K562 (cell line): ENCODE results near the gene NOSIP. TPM values are rescaled to one million over a fixed set of nuclear protein-coding genes. Genes with fewer than 3 reads are reported as not detected.

Source experiments
- FOXM1 ChIP-seq, 2 experiments: fragments of 450-650 bp in 1 of 2; sonication (generic) in 1 of 2; formaldehyde crosslinking in 1 of 2; IDR thresholded peaks; 2 replicates each; pipeline versions ENCODE4 v1.6.1 to v1.9.0; 2017 to 2022; ENCODE audit warnings: low read depth in 2 of 2, mild to moderate bottlenecking in 2 of 2, missing genetic modification reagents in 1 of 2, moderate library complexity in 1 of 2
- LCOR ChIP-seq: sonication (generic); formaldehyde crosslinking; IDR thresholded peaks from 2 replicates; pipeline ENCODE4 v1.8.0; 2022; ENCODE audit warnings: mild to moderate bottlenecking, missing genetic modification reagents
- MCM2 ChIP-seq: fragments of 450-650 bp; IDR thresholded peaks from 2 replicates; pipeline ENCODE4 v1.6.1; 2017; ENCODE audit warnings: low read depth, mild to moderate bottlenecking
- MYBL2 ChIP-seq, 2 experiments: fragments of 450-650 bp in 1 of 2; sonication (generic) in 1 of 2; formaldehyde crosslinking in 1 of 2; IDR thresholded peaks; 2 replicates each; pipeline versions ENCODE4 v1.6.1 to v1.8.1; 2017 to 2022; ENCODE audit warnings: borderline replicate concordance in 1 of 2, inconsistent platforms in 1 of 2, low read depth in 1 of 2, mild to moderate bottlenecking in 1 of 2, missing genetic modification reagents in 1 of 2, moderate library complexity in 1 of 2
- SUPT5H ChIP-seq: fragments of 450-650 bp; IDR thresholded peaks from 2 replicates; pipeline ENCODE4 v1.6.1; 2016
- TCF7L2 ChIP-seq: fragments of 150-350 bp; IDR thresholded peaks from 2 replicates; pipeline ENCODE4 v1.6.1; 2016; ENCODE audit warnings: low read depth, mild to moderate bottlenecking, low read length, moderate library complexity
- TFAM ChIP-seq: fragments of 250-450 bp; sonication (Bioruptor Pico); conservative IDR thresholded peaks from 2 replicates; pipeline ENCODE4 v1.5.0; 2021; ENCODE audit warnings: mild to moderate bottlenecking, moderate library complexity
- ZNF140 ChIP-seq: fragments of 250-450 bp; sonication (Bioruptor Pico); IDR thresholded peaks from 2 replicates; pipeline ENCODE4 v1.8.0; 2021; ENCODE audit warnings: moderate library complexity, mild to moderate bottlenecking, inconsistent platforms
- polyA plus RNA-seq, 8 experiments: library from polyadenylated mRNA; depleted of rRNA in 4 of 8; stranded (reverse) in 5 of 8; unstranded in 3 of 8; fragments of >200 nt; fragmentation: Nextera tagmentation in 2 of 8; fragmentation: Illumina TruSeq in 1 of 8; extraction: Ambion mirVana in 2 of 8; extraction: Trizol in 1 of 8; gene quantifications; 2 replicates each; pipeline versions ENCODE4 v1.2.1 to v1.2.3, GENCODE V29; 2011 to 2014; ENCODE audit warnings: inconsistent platforms in 1 of 8, missing spikeins in 1 of 8
- total RNA-seq, 7 experiments: library from RNA; depleted of rRNA in 6 of 7; stranded (reverse); fragments of >200 nt in 6 of 7; fragmentation: Illumina TruSeq in 2 of 7; extraction: Trizol in 2 of 7; gene quantifications; 2 replicates each; pipeline versions ENCODE4 v1.2.1 to v1.2.3, GENCODE V29; 2011 to 2021; ENCODE audit warnings: low replicate concordance in 1 of 7
- TF ChIP-seq, protein P1 (sequence below): fragments of 450-650 bp; IDR thresholded peaks from 2 replicates; pipeline ENCODE4 v1.6.1; 2016; ENCODE audit warnings: mild to moderate bottlenecking
- TF ChIP-seq, protein P2 (sequence below): sonication (generic); formaldehyde crosslinking; IDR thresholded peaks from 2 replicates; pipeline ENCODE4 v1.8.0; 2022; ENCODE audit warnings: mild to moderate bottlenecking, missing genetic modification reagents
- TF ChIP-seq, protein P3 (sequence below): fragments of 450-650 bp; formaldehyde crosslinking; IDR thresholded peaks from 2 replicates; pipeline ENCODE4 v1.4.0; 2020; ENCODE audit warnings: mild to moderate bottlenecking, moderate library complexity

The NOSIP gene
- total and polyA plus RNA-seq, 9 of the 15 experiments (the other 6 are each of a cell fraction or from before 2014, with no cell fraction given), result 14.4 to 153 (median 79.9) TPM

DNA sequence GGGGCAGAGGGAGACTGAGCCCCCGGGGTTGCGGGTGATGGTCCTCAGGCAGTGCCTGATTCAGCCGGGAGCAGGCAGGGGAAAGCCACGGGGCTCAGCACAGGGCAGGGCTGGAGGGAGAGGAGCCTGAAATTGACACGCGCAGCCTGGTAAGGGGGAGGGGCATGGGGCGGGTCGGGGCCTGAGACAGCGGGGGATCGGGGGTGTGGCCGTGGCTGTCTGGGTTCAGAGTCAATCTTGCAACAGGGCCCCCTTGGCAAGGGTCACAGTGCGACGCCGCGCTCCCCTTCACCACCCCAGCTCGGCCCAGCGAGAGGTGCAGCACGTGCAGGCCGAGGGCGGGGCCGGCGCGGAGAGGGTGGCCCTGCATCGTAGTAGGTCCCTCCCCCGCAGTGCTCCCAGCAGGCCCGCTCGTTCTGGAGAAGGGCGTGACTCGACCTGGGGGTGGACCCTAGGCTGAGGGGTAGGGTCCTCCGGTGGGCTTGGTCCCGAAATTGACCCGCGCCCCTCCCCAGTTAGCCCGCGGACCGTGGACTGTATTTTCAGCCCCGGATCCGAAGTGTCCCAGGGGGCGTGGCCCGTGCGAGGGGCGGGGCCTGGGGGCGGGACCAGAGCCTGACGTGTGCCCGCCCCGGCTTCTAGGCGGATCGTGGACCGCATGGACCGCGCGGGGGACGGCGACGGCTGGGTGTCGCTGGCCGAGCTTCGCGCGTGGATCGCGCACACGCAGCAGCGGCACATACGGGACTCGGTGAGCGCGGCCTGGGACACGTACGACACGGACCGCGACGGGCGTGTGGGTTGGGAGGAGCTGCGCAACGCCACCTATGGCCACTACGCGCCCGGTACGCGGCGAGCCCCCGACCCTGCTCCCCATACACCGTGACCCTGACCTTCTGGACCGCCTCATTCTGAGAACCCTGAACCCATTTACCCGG lies 46.5 kb downstream of the NOSIP start (continued):
- TF ChIP-seq, protein P1, sequence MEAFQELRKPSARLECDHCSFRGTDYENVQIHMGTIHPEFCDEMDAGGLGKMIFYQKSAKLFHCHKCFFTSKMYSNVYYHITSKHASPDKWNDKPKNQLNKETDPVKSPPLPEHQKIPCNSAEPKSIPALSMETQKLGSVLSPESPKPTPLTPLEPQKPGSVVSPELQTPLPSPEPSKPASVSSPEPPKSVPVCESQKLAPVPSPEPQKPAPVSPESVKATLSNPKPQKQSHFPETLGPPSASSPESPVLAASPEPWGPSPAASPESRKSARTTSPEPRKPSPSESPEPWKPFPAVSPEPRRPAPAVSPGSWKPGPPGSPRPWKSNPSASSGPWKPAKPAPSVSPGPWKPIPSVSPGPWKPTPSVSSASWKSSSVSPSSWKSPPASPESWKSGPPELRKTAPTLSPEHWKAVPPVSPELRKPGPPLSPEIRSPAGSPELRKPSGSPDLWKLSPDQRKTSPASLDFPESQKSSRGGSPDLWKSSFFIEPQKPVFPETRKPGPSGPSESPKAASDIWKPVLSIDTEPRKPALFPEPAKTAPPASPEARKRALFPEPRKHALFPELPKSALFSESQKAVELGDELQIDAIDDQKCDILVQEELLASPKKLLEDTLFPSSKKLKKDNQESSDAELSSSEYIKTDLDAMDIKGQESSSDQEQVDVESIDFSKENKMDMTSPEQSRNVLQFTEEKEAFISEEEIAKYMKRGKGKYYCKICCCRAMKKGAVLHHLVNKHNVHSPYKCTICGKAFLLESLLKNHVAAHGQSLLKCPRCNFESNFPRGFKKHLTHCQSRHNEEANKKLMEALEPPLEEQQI, result no peak
- TF ChIP-seq MYBL2 (IDR thresholded peaks at IDR 0.05; ENCODE audit: low read depth), result no peak
- no peak for TF ChIP-seq MYBL2 (CRISPR knock-in tag; IDR thresholded peaks at IDR 0.05; ENCODE audit: borderline replicate concordance)
- TF ChIP-seq, protein P2, sequence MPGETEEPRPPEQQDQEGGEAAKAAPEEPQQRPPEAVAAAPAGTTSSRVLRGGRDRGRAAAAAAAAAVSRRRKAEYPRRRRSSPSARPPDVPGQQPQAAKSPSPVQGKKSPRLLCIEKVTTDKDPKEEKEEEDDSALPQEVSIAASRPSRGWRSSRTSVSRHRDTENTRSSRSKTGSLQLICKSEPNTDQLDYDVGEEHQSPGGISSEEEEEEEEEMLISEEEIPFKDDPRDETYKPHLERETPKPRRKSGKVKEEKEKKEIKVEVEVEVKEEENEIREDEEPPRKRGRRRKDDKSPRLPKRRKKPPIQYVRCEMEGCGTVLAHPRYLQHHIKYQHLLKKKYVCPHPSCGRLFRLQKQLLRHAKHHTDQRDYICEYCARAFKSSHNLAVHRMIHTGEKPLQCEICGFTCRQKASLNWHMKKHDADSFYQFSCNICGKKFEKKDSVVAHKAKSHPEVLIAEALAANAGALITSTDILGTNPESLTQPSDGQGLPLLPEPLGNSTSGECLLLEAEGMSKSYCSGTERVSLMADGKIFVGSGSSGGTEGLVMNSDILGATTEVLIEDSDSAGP (CRISPR knock-in tag), result no peak
- TF ChIP-seq, protein P3, sequence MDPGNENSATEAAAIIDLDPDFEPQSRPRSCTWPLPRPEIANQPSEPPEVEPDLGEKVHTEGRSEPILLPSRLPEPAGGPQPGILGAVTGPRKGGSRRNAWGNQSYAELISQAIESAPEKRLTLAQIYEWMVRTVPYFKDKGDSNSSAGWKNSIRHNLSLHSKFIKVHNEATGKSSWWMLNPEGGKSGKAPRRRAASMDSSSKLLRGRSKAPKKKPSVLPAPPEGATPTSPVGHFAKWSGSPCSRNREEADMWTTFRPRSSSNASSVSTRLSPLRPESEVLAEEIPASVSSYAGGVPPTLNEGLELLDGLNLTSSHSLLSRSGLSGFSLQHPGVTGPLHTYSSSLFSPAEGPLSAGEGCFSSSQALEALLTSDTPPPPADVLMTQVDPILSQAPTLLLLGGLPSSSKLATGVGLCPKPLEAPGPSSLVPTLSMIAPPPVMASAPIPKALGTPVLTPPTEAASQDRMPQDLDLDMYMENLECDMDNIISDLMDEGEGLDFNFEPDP, result no peak
- TF ChIP-seq TFAM, result no peak
- TF ChIP-seq MCM2, result no peak
- TF ChIP-seq TCF7L2, result no peak
- no peak for TF ChIP-seq ZNF140 (CRISPR knock-in tag)
- TF ChIP-seq LCOR (CRISPR knock-in tag), result 0 out of 2 replicates have a peak, but pooled peaks have one; percentile 28
- no peak for TF ChIP-seq FOXM1 (IDR thresholded peaks at IDR 0.05; ENCODE audit: low read depth)
- TF ChIP-seq FOXM1 (CRISPR knock-in tag; IDR thresholded peaks at IDR 0.05; ENCODE audit: low read depth), result peak; percentile 82; the same call in 1 of the 2 replicates
- TF ChIP-seq SUPT5H, result no peak; the same call in 1 of the 2 replicates
